HCT116 (cell line): ENCODE measurements around the gene CKLF.

Source experiments
- CEBPB ChIP-seq: IDR thresholded peaks from 2 replicates; pipeline ENCODE4 v1.6.1; 2012; ENCODE audit warnings: low read depth
- EZH2 ChIP-seq: fragments of 200-600 bp; sonication (generic); IDR thresholded peaks from 2 replicates; pipeline ENCODE4 v1.6.1; 2017; ENCODE audit warnings: antibody characterized with exemption, mixed run types
- POLR2A ChIP-seq: IDR thresholded peaks from 2 replicates; pipeline ENCODE4 v1.7.0; 2011; ENCODE audit warnings: borderline replicate concordance; ENCODE audit not compliant: insufficient read depth, insufficient read length; ENCODE audit errors: extremely low read depth
- POLR2AphosphoS5 ChIP-seq: IDR thresholded peaks from 2 replicates; pipeline ENCODE4 v1.6.1; 2011; ENCODE audit warnings: mild to moderate bottlenecking, low read depth, low read length, moderate library complexity
- SRF ChIP-seq: IDR thresholded peaks from 2 replicates; pipeline ENCODE4 v1.6.1; 2012; ENCODE audit warnings: low read depth
- TF ChIP-seq, protein P1 (sequence below), 3 experiments: fragments of 200-600 bp in 1 of 3; sonication (generic) in 1 of 3; IDR thresholded peaks in 2 of 3; conservative IDR thresholded peaks in 1 of 3; 2 replicates each; pipeline ENCODE4 v1.5.1; 2012 to 2017; ENCODE audit warnings: low read depth in 2 of 3, low read length in 2 of 3, antibody characterized with exemption in 1 of 3, borderline replicate concordance in 1 of 3, control low read depth in 1 of 3, mild to moderate bottlenecking in 1 of 3, mixed read lengths in 1 of 3, mixed run types in 1 of 3, moderate library complexity in 1 of 3; ENCODE audit not compliant: insufficient read depth in 1 of 3
- TF ChIP-seq, protein P2 (sequence below): IDR thresholded peaks from 2 replicates; pipeline ENCODE4 v1.6.1; 2012

DNA sequence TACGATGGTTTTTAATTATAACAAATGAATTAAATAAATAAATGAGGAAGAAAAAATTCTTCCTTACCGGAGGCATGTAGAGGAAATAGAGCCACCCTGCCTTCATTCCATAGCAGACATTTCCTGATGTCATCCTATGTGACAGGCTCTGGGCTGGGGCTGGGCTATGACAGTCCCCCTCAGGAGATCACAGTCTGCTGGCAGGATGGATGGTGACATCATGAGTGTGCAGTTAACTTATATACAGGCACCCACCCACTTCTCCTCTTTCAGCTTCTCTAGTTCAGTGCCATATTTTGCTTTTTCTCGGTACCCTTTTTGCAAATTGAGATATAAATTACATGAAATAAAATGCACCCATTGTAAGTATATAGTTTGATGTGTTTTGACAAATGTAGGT is 45.7 kb downstream of the CKLF start:
- TF ChIP-seq, protein P1, sequence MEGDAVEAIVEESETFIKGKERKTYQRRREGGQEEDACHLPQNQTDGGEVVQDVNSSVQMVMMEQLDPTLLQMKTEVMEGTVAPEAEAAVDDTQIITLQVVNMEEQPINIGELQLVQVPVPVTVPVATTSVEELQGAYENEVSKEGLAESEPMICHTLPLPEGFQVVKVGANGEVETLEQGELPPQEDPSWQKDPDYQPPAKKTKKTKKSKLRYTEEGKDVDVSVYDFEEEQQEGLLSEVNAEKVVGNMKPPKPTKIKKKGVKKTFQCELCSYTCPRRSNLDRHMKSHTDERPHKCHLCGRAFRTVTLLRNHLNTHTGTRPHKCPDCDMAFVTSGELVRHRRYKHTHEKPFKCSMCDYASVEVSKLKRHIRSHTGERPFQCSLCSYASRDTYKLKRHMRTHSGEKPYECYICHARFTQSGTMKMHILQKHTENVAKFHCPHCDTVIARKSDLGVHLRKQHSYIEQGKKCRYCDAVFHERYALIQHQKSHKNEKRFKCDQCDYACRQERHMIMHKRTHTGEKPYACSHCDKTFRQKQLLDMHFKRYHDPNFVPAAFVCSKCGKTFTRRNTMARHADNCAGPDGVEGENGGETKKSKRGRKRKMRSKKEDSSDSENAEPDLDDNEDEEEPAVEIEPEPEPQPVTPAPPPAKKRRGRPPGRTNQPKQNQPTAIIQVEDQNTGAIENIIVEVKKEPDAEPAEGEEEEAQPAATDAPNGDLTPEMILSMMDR (IDR thresholded peaks at IDR 0.05 in 2 of 3, conservative IDR thresholded peaks at IDR 0.05 in 1 of 3; ENCODE audit: borderline replicate concordance in 1 of 3, insufficient read depth in 1 of 3, low read depth in 2 of 3, low read length in 2 of 3): no peak
- no peak for TF ChIP-seq POLR2A
- TF ChIP-seq CEBPB: no peak
- TF ChIP-seq POLR2AphosphoS5: no peak
- TF ChIP-seq, protein P2, sequence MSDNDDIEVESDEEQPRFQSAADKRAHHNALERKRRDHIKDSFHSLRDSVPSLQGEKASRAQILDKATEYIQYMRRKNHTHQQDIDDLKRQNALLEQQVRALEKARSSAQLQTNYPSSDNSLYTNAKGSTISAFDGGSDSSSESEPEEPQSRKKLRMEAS: no peak
- TF ChIP-seq EZH2: no peak
- no peak for TF ChIP-seq SRF
